Bronchial epithelial cell (primary cell): Measurements from ENCODE around the gene NDE1. TPM values are rescaled to one million over a fixed set of nuclear protein-coding genes. Genes with fewer than 3 reads are reported as not detected.
"Not testable (repeated sequence)": the region's sequence is repeated elsewhere in the genome, so short reads cannot be mapped to it uniquely, and the experiment has no call there.

Source experiments
- DNase-seq: peaks from one replicate; pipeline ENCODE4 v3.0.0-alpha.2; 2010; ENCODE audit warnings: low read depth
- FAIRE-seq: peaks from 2 replicates; lab custom pipeline; 2011; peaks lifted over from hg19 to GRCh38; lab: Jason Lieb, UNC
- H3K27me3 ChIP-seq: 2 replicates; pipeline ENCODE4 v1.5.1; 2011; ENCODE audit warnings: low read length; ENCODE audit not compliant: control insufficient read depth, insufficient read depth
- H3K36me3 ChIP-seq: 2 replicates; pipeline ENCODE4 v1.5.1; 2011; ENCODE audit warnings: low read length; ENCODE audit not compliant: control insufficient read depth, insufficient read depth
- H3K4me3 ChIP-seq: 2 replicates; pipeline ENCODE4 v1.5.1; 2011; ENCODE audit warnings: mild to moderate bottlenecking, low read depth, low read length, control low read depth
- CTCF ChIP-seq: IDR thresholded peaks from 2 replicates; pipeline ENCODE4 v1.5.1; 2011; ENCODE audit warnings: mild to moderate bottlenecking, moderate library complexity, low read length, control low read depth, inconsistent platforms; ENCODE audit not compliant: insufficient read depth, severe bottlenecking
- total RNA-seq: library from RNA; depleted of rRNA; stranded (reverse); fragments of >200 nt; gene quantifications from 2 replicates; pipeline ENCODE4 v1.2.1, GENCODE V29; 2014

NDE1 gene
- total RNA-seq, 1 donor from 2014 or later = 74.2 TPM

DNA sequence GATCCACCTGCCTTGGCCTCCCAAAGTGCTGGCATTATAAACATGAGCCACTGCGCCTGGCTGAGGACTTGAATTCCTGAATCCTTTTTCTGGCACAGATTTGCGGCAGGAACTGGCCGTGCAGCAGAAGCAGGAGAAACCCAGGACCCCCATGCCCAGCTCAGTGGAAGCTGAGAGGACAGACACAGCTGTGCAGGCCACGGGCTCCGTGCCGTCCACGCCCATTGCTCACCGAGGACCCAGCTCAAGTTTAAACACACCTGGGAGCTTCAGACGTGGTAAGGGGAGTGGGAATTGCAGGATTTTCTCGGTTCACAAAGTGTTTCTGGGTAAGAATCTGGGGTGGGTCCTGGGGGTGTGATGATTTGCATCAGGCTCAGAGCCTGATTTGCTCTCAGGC is 41.0 kb downstream of the NDE1 start:
- TF ChIP-seq CTCF = no peak
- Histone ChIP-seq H3K27me3 (no peaks in the 10 kb centered on the region), H3K4me3 (no peak overlapping the region), H3K36me3 (peaks cover 39% of the 10 kb centered on the region)
- FAIRE-seq (no peak), DNase-seq (no peak)

DNA sequence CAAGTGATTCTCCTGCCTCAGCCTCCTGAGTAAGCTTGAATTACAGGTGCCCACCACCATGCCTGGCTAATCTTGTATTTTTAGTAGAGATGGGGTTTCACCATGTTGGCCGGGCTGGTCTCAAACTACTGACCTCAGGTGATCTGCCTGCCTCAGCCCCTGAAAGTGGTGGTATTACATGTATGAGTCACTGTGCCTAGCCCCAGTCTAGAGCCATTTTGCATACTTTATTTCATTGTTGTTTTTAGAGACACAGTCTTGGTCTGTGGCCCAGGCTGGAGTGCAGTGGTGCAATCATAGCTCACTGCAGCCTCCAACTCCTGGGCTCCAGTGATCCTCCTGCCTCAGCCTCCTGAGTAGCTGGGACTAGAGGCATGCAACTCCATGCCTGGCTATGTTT is 42.5 kb downstream of the NDE1 start:
- not testable (repeated sequence) for FAIRE-seq, H3K27me3 ChIP-seq, DNase-seq, H3K4me3 ChIP-seq
- H3K36me3 ChIP-seq = peaks cover 36% of the 10 kb centered on the region

GRCh38 chr16:15694499-15694898 is 44.5 kb downstream of the NDE1 start:
- no peak for TF ChIP-seq CTCF
- peaks cover 37% of the 10 kb centered on the region for H3K36me3 ChIP-seq
- no peaks in the 10 kb centered on the region for H3K27me3 ChIP-seq
- H3K4me3 ChIP-seq = no peak overlapping the region
- FAIRE-seq (no peak), DNase-seq (no peak)

GRCh38 chr16:15699819-15700218 is 49.8 kb downstream of the NDE1 start:
- no peaks in the 10 kb centered on the region for H3K27me3 ChIP-seq
- peaks cover 29% of the 10 kb centered on the region for H3K36me3 ChIP-seq
- FAIRE-seq (no peak), DNase-seq (no peak)
- H3K4me3 ChIP-seq = no peak overlapping the region
- no peak for TF ChIP-seq CTCF

- FAIRE-seq (peak; percentile 40), DNase-seq (no peak)
- peaks cover 27% of the 10 kb centered on the region for H3K36me3 ChIP-seq
- H3K27me3 ChIP-seq = no peaks in the 10 kb centered on the region
- no peak for TF ChIP-seq CTCF
- no peak overlapping the region for H3K4me3 ChIP-seq
Measured at GRCh38 chr16:15701367-15701766, 51.3 kb downstream of the NDE1 start.

DNA sequence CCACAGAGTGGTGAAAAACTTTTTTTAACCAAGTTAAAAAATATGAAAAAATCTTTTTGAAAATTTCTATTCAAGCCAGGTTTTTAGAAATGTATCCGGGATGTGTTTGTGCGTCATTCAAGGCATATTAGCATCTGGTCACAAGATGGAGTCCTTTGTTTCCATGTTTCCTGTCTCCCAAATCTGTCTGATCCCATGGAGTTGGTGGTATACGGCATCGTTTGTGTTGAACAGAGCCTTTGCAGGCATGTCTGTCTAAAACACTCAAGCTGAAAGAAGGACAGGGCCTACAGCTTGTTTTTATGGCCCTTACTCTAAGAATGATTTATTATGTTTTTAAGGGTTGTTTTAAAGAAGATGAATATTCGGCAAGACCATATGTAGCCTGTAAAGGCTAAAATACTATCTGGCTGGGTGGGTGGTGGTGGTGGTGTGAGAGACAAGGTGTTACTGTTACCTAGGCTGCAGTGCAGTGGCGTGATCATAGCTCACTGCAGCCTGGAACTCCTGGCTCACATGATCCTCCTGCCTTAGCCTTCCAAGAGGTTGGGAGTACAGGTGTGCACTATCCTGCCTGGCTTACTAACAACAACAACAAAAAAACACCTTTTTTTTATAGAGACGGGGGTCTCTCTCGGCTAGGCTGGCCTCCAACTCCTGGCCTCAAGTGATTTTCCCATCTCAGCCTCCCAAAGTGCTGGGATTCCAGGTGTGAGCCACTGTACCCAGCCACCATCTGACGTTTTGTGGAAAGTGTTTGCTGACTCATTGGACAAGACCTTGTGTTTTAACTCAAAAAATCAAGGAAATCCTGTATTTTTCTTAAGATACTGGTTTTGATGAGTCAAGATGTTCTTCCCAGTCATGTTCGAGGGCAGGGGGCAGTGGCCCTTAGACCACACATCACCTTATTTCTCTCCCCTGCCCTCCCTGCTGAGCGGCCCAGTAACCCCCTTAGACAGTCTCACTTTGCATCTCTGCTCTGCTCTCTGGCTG is 52.2 kb downstream of the NDE1 start:
- FAIRE-seq = no peak
- Histone ChIP-seq H3K27me3 (no peaks in the 10 kb centered on the region), H3K36me3 (peaks cover 22% of the 10 kb centered on the region), H3K4me3 (no peak overlapping the region)
- TF ChIP-seq CTCF = no peak
- DNase-seq = no peak
